NCI-H2107 (cell line): Measurements from ENCODE around the gene CAPN5.

Experiments
- DNase-seq: peaks from one replicate; lab custom pipeline; 2025; lab: John Stamatoyannopoulos, UW

The CAPN5 gene

GRCh38 chr11:77100166-77101042, 33.6 kb downstream of the CAPN5 start:
- DNase-seq, result no peak

GRCh38 chr11:77101043-77101537, 34.3 kb downstream of the CAPN5 start:
- DNase-seq, result no peak

GRCh38 chr11:77102246-77103210, 35.8 kb downstream of the CAPN5 start, which contains the start of gene OMP:
Gene OMP, plus strand, starts transcription at chr11:77102840. Its CDS starts 0 bp downstream, at chr11:77102840.
- DNase-seq, result no peak

GRCh38 chr11:77103319-77103718, 36.5 kb downstream of the CAPN5 start:
- DNase-seq, result no peak

- DNase-seq, result no peak
These were observed 38.0 kb downstream of the CAPN5 start for GRCh38 chr11:77104727-77105126.

DNA sequence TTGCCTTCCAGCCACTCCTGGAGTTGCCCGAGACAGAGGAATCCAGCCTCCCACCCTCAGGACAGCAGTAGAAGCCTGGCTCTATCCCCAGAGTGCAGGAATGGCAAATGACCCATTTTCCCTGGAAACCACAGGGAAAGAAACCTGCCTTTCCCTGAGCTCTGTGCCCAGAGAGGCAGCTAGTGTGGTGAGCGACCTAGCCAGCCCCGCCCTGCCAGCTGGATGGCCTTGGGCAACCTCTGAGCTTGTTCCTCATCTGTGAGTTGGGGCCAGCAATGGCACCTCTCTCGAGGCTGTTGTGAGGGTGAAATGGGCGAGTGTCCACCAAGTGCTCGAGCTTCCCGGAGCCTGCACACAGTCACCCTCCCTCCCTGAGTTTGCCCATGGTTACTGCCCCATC, 39.5 kb downstream of the CAPN5 start:
- no peak for DNase-seq

DNA sequence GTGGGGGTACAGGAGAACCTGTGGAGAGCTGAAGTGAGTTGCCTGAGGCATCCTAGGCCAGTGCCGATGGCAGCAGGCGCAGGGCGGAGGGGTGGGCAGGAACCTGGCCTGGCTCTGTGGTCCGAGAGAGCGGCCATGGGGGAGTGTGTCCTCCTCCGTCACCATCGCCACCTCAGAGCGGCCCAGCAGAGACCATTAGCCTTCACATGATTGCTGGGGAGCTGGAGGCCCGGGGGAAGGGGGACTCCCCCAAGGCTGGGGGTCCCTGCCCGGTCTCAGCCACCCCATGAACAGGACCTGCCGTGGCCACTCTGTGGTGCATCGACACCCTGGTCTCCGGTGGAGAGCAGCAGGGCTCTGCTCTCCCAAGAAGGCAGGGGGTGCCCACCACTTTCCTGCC, 40.0 kb downstream of the CAPN5 start:
- no peak for DNase-seq

DNA sequence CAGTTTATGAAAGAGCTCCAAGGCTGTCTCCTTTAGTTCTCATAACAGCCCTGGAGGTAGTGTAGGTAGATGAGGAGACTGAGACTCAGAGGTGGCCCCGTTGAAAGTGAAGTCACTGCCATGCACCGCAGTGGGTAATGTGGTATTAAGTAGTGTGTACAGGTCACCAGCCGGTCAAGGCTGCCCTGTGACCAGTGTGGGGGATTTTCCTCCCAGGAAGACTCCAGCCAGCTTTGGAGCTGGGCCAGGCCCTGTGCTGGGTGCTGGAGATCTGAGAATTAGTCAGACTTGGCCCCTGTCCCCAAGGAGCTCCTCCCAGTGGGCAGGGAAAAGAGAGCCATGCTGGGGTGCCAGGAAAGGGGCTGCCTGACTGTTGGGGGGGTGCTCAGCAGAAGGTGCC, 41.2 kb downstream of the CAPN5 start:
- DNase-seq, result no peak

DNA sequence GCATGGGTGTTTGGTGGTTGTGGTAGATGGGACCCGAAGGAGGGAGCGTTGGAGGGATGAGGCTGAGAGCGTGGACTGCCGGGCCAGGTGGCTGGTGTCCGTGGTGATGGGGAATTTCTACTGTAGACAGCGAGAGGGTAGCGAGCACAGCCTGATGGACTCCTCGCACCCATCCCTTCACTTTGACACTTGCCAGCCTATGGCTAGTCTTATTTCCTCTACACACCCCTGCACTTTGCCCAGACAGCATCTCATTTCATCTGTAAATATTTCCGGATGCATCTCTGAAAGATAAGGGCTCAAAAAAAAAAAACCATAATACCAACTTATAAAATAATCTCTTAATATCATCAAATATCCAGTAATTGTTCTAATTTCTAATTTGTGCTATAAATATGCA, 41.7 kb downstream of the CAPN5 start:
- DNase-seq, result no peak

DNA sequence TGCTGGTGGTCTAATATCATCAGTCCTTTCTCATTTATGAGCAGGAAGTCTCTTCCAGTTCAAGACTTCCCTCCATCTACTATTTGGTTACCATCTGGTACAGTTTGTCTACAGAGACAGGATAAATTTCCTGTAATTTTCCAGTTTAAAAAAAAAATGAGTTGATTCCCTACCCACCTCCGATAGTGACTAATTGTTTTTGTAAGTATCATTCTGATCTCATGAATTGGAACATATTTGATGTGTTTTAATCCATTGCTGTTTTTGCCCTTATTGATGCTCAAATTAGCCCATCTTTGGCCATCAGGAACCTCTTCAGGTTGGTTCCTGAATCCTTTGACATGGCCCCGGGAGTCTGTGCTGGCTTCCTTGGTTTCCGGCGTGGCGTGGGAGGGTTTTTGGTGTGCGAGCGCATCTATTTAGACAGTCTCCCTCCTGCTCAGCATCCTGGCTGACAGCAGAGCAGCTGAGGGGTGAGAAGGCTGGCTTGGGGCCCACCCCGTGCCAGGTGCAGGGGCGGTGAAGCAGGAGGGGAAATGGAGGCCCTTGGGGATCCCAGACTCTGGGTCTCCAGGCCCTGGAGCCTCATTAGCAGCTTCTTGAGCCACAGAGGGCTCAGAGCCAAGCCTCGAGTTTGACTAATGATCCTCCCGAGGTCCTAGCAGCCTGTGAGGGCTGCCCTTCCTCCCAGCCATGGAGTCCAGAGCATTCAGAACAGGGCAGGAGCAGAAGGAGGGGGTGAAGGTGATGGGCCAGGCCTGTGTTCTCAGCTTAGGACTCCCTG, 42.7 kb downstream of the CAPN5 start:
- DNase-seq, result no peak

- no peak for DNase-seq
These were observed 44.1 kb downstream of the CAPN5 start for GRCh38 chr11:77110836-77111235.

- no peak for DNase-seq
These were observed 44.5 kb downstream of the CAPN5 start for GRCh38 chr11:77111277-77111676.

DNA sequence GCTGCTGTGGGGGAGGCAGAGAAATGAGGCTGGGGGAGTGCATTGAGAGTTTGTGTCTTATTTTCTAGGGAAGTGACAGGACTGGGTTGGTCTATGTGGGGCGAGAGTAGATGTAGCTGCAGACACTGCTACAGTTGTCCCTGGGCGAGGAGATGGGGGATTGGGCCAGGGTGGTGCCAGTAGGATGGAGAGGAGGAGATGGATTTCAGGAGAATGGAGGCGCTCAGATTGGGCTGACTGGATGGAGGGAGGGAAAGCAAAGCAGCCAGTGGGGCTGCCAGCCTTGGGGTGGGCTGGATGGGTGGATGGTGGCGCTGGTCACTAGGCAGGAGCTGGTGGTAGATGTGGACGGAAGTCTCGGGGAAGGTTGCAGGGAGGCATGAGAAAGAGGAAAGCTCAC, 45.2 kb downstream of the CAPN5 start:
- DNase-seq, result no peak

DNA sequence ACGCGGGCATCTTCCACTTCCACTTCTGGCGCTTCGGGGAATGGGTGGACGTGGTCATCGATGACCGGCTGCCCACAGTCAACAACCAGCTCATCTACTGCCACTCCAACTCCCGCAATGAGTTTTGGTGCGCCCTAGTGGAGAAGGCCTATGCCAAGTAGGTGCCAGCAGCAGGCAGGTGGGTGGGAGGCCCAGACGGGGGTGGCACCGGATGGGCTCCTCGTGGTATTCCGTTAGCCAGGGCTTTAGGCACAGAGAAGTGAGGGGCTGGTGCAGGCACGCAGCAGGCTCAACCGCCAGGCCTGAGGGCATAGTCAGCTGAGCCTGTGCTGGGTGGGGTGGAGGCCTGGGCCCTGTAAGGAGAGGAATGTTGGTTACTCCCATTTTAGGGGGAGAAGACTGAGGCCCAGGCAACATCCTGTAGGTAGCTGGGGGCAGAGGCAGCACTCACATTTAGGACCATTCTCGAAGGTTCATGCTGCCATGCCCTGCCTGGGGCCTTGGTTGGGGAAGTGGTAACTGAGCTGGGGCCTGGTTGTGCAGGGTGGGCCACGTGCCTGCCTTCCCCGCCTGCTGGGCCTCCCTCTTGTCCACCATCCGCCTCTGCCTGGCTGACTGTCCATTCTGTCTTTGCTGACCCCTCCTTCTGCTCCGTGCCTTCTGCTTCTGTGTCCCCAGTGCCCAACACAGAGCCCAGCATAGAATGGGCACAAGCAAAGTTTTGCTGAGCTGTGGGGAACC, 46.0 kb downstream of the CAPN5 start:
- DNase-seq, result no peak

DNA sequence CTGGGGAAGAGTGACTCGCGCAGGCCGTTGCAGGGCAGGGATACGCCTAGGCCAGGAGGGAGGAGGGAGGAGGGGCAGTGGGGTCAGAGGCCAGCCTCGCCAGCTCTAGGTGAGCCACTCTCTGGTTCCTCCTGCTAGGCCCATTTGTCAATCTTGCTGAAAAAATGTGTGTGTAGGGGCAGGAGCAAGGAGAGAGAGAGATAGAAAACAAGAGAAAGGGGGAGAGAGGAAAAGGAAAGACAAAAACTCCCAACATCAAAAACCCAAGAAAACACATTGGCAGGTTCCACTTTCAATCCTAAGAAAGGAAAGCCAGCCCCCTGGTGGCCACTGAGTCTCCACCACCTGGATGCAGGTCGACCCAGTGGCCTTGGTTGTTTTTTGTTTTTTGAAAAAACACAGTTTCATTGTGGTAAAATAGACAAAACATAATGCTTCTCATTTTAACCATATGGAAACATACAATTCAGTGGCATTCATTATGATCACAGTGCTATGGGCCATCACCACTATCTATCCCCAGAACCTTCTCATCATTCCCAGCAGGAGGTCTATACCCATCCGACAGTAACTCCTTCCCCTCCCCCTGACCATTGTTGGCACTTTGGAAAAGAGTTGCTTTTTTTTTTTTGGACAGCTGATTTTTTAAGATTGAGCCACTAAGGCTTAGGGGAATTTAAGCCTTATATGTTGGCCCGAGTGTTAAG, 46.8 kb downstream of the CAPN5 start:
- no peak for DNase-seq

DNA sequence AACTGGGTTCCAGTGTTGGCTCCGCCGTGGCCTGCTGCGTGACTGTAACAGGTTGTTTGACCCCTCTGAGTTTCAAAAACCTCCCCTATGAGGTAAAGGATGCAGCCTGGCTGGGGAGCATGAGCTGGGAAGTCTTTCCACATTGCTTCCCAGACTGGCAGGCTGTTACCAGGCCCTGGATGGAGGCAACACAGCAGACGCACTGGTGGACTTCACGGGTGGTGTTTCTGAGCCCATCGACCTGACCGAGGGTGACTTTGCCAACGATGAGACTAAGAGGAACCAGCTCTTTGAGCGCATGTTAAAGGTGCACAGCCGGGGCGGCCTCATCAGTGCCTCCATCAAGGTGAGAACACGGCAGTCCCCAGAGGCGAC, 47.3 kb downstream of the CAPN5 start:
- no peak for DNase-seq

GRCh38 chr11:77115181-77115611, 48.4 kb downstream of the CAPN5 start:
- no peak for DNase-seq

DNA sequence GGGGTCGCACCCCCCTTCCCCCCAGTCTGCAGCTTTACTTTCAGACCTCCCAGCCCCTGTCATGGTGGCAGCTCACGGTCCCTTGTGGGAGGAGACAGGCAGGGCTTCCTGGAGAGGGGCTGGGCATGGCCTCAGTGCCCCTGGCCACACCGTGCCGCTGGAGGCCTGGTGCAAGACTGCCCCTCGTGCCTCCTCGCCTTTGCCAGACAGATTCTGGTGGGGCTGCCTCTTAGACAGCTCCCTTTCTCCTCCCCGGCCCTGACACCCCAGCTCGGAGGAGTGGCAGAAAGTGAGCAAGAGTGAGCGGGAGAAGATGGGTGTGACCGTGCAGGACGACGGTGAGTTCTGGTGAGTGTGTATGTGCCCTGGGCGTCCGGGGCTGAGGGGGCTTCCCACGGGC, 49.2 kb downstream of the CAPN5 start:
- no peak for DNase-seq

GRCh38 chr11:77117492-77117891, 50.7 kb downstream of the CAPN5 start:
- DNase-seq, result no peak

DNA sequence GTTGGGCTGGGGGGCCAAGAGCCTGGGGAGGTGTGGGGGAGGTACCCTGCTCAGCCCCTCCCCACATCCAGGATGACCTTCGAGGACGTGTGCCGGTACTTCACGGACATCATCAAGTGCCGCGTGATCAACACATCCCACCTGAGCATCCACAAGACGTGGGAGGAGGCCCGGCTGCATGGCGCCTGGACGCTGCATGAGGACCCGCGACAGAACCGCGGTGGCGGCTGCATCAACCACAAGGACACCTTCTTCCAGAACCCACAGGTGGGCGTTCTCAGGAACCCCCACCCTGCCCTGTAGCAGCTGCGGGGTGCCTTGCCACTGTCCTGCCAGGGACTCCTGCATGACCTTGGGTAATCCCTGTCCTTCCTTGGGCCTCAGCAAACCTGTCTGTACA, 51.3 kb downstream of the CAPN5 start:
- no peak for DNase-seq
